Dendritic cell treated with granulocyte-macrophage colony-stimulating factor and Interleukin-4, amounts not matched to agents 40 ng/mL and 50 ng/mL, for 4 days (primary cell): ENCODE data around the gene TLL2.
"Not testable (repeated sequence)": the region's sequence is repeated elsewhere in the genome, so short reads cannot be mapped to it uniquely, and the experiment has no call there.

Experiments
- H3K27ac Mint-ChIP-seq: one replicate; pipeline ENCODE4 v1.8.0; 2022; ENCODE audit warnings: mild to moderate bottlenecking, mixed read lengths
- H3K27me3 Mint-ChIP-seq: one replicate; pipeline ENCODE4 v1.8.0; 2022; ENCODE audit warnings: mild to moderate bottlenecking, mixed read lengths
- H3K36me3 Mint-ChIP-seq: one replicate; pipeline ENCODE4 v1.8.0; 2022; ENCODE audit warnings: low read depth, mixed read lengths
- H3K4me1 Mint-ChIP-seq: one replicate; pipeline ENCODE4 v1.8.0; 2022; ENCODE audit warnings: low read depth, mixed read lengths
- H3K4me3 Mint-ChIP-seq: one replicate; pipeline ENCODE4 v1.8.0; 2022; ENCODE audit warnings: mild to moderate bottlenecking, moderate library complexity, mixed read lengths
- H3K9me3 Mint-ChIP-seq: one replicate; pipeline ENCODE4 v1.8.0; 2022; ENCODE audit warnings: mixed read lengths
- intact Hi-C: fragments of 100-400 bp; cut with micrococcal nuclease; formaldehyde crosslinking; loops from one replicate; pipeline ENCODE4 v1.15.0; 2022

TLL2 gene

GRCh38 chr10:96513698-96514561, at the start of gene TLL2:
TSS of gene TLL2 (minus strand) at chr10:96513926. CDS start at chr10:96513685, 241 bp downstream.
- Mint-ChIP-seq H3K4me1 (peaks cover 28% of the 10 kb centered on the region), H3K36me3 (no peaks in the 10 kb centered on the region), H3K4me3 (peak within 1 kb of the TSS; percentile 76), H3K27ac (no peak within 1 kb of the TSS), H3K27me3 (peaks cover 70% of the 10 kb centered on the region), H3K9me3 (no peaks in the 10 kb centered on the region)
- intact Hi-C loops = loop anchor here (2.0 to 5.0 kb wide), 2 partner anchors 117 to 137 kb away; no protein-coding TSS in a partner anchor

GRCh38 chr10:96560966-96561887, 47.5 kb upstream of the TLL2 start:
- H3K27ac Mint-ChIP-seq = no peak overlapping the region
- H3K4me1 Mint-ChIP-seq = peaks cover under 1% of the 10 kb centered on the region
- no peaks in the 10 kb centered on the region for H3K27me3 Mint-ChIP-seq
- H3K36me3 Mint-ChIP-seq = peaks cover 54% of the 10 kb centered on the region
- no peak overlapping the region for H3K4me3 Mint-ChIP-seq
- intact Hi-C loops = loop anchor here (5.0 kb wide), 1 partner anchor 34 kb away; no protein-coding TSS in a partner anchor
- H3K9me3 Mint-ChIP-seq = no peaks in the 10 kb centered on the region

- Mint-ChIP-seq H3K9me3 (no peaks in the 10 kb centered on the region), H3K4me3 (no peak overlapping the region), H3K4me1 (no peaks in the 10 kb centered on the region), H3K27me3 (no peaks in the 10 kb centered on the region), H3K36me3 (peaks cover 54% of the 10 kb centered on the region), H3K27ac (no peak overlapping the region)
- intact Hi-C loops = loop anchor here (5.0 kb wide), 1 partner anchor 33 kb away; no protein-coding TSS in a partner anchor
Measured at GRCh38 chr10:96560489-96560888, 46.8 kb upstream of the TLL2 start.

- no peak overlapping the region for H3K27ac Mint-ChIP-seq
- intact Hi-C loops = loop anchor here (10.0 kb wide), 1 partner anchor 181 kb away; no protein-coding TSS in a partner anchor
- H3K9me3 Mint-ChIP-seq = no peaks in the 10 kb centered on the region
- no peaks in the 10 kb centered on the region for H3K4me1 Mint-ChIP-seq
- peaks cover 26% of the 10 kb centered on the region for H3K36me3 Mint-ChIP-seq
- H3K4me3 Mint-ChIP-seq = no peak overlapping the region
- no peaks in the 10 kb centered on the region for H3K27me3 Mint-ChIP-seq
Measured at GRCh38 chr10:96556003-96556402, 42.3 kb upstream of the TLL2 start.

- Mint-ChIP-seq H3K9me3 (no peaks in the 10 kb centered on the region), H3K4me3 (no peak overlapping the region), H3K36me3 (peaks cover 19% of the 10 kb centered on the region), H3K4me1 (no peaks in the 10 kb centered on the region), H3K27ac (no peak overlapping the region), H3K27me3 (no peaks in the 10 kb centered on the region)
- intact Hi-C loops = loop anchor here (10.0 kb wide), 1 partner anchor 181 kb away; no protein-coding TSS in a partner anchor
Measured at GRCh38 chr10:96555330-96555729, 41.6 kb upstream of the TLL2 start.

- Mint-ChIP-seq H3K27ac (no peak overlapping the region), H3K4me1 (no peaks in the 10 kb centered on the region), H3K27me3 (no peaks in the 10 kb centered on the region), H3K36me3 (peaks cover 50% of the 10 kb centered on the region), H3K9me3 (no peaks in the 10 kb centered on the region), H3K4me3 (no peak overlapping the region)
- intact Hi-C loops = no loop called here
Measured at GRCh38 chr10:96548589-96548988, 34.9 kb upstream of the TLL2 start.

GRCh38 chr10:96545558-96545957, 31.8 kb upstream of the TLL2 start:
- H3K4me3 Mint-ChIP-seq, H3K27ac Mint-ChIP-seq, H3K4me1 Mint-ChIP-seq, H3K27me3 Mint-ChIP-seq, H3K9me3 Mint-ChIP-seq, intact Hi-C loops: not testable (repeated sequence)
- H3K36me3 Mint-ChIP-seq = peaks cover 71% of the 10 kb centered on the region

GRCh38 chr10:96541921-96542320, 28.2 kb upstream of the TLL2 start:
- Mint-ChIP-seq H3K27me3 (no peaks in the 10 kb centered on the region), H3K4me1 (no peaks in the 10 kb centered on the region), H3K9me3 (no peaks in the 10 kb centered on the region), H3K4me3 (no peak overlapping the region), H3K27ac (peak overlapping the region; percentile 8), H3K36me3 (peaks cover 67% of the 10 kb centered on the region)
- intact Hi-C loops = no loop called here

GRCh38 chr10:96540240-96540639, 26.5 kb upstream of the TLL2 start:
- peaks cover 4% of the 10 kb centered on the region for H3K4me1 Mint-ChIP-seq
- H3K9me3 Mint-ChIP-seq = no peaks in the 10 kb centered on the region
- H3K27me3 Mint-ChIP-seq = no peaks in the 10 kb centered on the region
- no peak overlapping the region for H3K4me3 Mint-ChIP-seq
- intact Hi-C loops = no loop called here
- H3K36me3 Mint-ChIP-seq = peaks cover 50% of the 10 kb centered on the region
- H3K27ac Mint-ChIP-seq = no peak overlapping the region

- peaks cover 4% of the 10 kb centered on the region for H3K4me1 Mint-ChIP-seq
- intact Hi-C loops = no loop called here
- H3K27ac Mint-ChIP-seq = no peak overlapping the region
- H3K9me3 Mint-ChIP-seq = no peaks in the 10 kb centered on the region
- no peaks in the 10 kb centered on the region for H3K27me3 Mint-ChIP-seq
- H3K4me3 Mint-ChIP-seq = no peak overlapping the region
- H3K36me3 Mint-ChIP-seq = peaks cover 51% of the 10 kb centered on the region
Measured at GRCh38 chr10:96538683-96539082, 25.0 kb upstream of the TLL2 start.

GRCh38 chr10:96536129-96536528, 22.4 kb upstream of the TLL2 start:
- Mint-ChIP-seq H3K36me3 (peaks cover 52% of the 10 kb centered on the region), H3K27me3 (no peaks in the 10 kb centered on the region), H3K4me1 (peaks cover 4% of the 10 kb centered on the region), H3K9me3 (no peaks in the 10 kb centered on the region), H3K4me3 (no peak overlapping the region), H3K27ac (no peak overlapping the region)
- intact Hi-C loops = no loop called here

- Mint-ChIP-seq H3K27ac (no peak overlapping the region), H3K4me1 (peaks cover 4% of the 10 kb centered on the region), H3K36me3 (peaks cover 60% of the 10 kb centered on the region), H3K4me3 (no peak overlapping the region), H3K27me3 (no peaks in the 10 kb centered on the region), H3K9me3 (no peaks in the 10 kb centered on the region)
- intact Hi-C loops = no loop called here
Measured at GRCh38 chr10:96532523-96532922, 18.8 kb upstream of the TLL2 start.

GRCh38 chr10:96529634-96530279, 16.0 kb upstream of the TLL2 start:
- H3K27me3 Mint-ChIP-seq = no peaks in the 10 kb centered on the region
- no peaks in the 10 kb centered on the region for H3K9me3 Mint-ChIP-seq
- no peaks in the 10 kb centered on the region for H3K4me1 Mint-ChIP-seq
- intact Hi-C loops = loop anchor here (5.0 kb wide), 1 partner anchor 33 kb away; no protein-coding TSS in a partner anchor
- peaks cover 85% of the 10 kb centered on the region for H3K36me3 Mint-ChIP-seq
- H3K4me3 Mint-ChIP-seq = no peak overlapping the region
- no peak overlapping the region for H3K27ac Mint-ChIP-seq
